MCF 10A (cell line): ENCODE data around the gene MND1. TPM values are rescaled to one million over a fixed set of nuclear protein-coding genes. Genes with fewer than 3 reads are reported as not detected.

Experiments
- BruUV-seq: library from RNA; stranded (reverse); fragments of 400-500 nt; replicated peaks from 2 replicates; lab custom pipeline; 2021; lab: Mats Ljungman, UMichigan
- CTCF ChIA-PET: fragments of 300-600 bp; sonication (Branson Sonifier 250); formaldehyde crosslinking; extraction: SDS; loops from one replicate; lab custom pipeline; 2021; ENCODE audit warnings: antibody characterized with exemption, inconsistent platforms; lab: Yijun Ruan, JAX
- POLR2A ChIA-PET: fragments of 300-600, 350-650 bp; sonication (Branson Sonifier 250); formaldehyde crosslinking; extraction: SDS; loops from one replicate; lab custom pipeline; 2020; ENCODE audit warnings: antibody characterized with exemption, inconsistent platforms; lab: Yijun Ruan, JAX
- DNase-seq: peaks from one replicate; pipeline ENCODE4 v3.0.0-alpha.2; 2018; ENCODE audit not compliant: unreplicated experiment
- H3K27ac Mint-ChIP-seq: one replicate; pipeline ENCODE4 v1.8.0; 2022; ENCODE audit warnings: mild to moderate bottlenecking, low read depth, mixed read lengths; ENCODE audit not compliant: unreplicated experiment
- H3K27me3 Mint-ChIP-seq: one replicate; pipeline ENCODE4 v1.8.0; 2022; ENCODE audit warnings: mixed read lengths; ENCODE audit not compliant: insufficient read depth, unreplicated experiment
- H3K36me3 Mint-ChIP-seq: one replicate; pipeline ENCODE4 v1.8.0; 2022; ENCODE audit warnings: mild to moderate bottlenecking, moderate library complexity, mixed read lengths; ENCODE audit not compliant: insufficient read depth, unreplicated experiment
- H3K4me1 Mint-ChIP-seq: one replicate; pipeline ENCODE4 v1.8.0; 2022; ENCODE audit warnings: mixed read lengths; ENCODE audit not compliant: insufficient read depth, unreplicated experiment
- H3K4me3 Mint-ChIP-seq: one replicate; pipeline ENCODE4 v1.8.0; 2022; ENCODE audit warnings: mild to moderate bottlenecking, moderate library complexity, mixed read lengths; ENCODE audit not compliant: unreplicated experiment
- H3K9me3 Mint-ChIP-seq: one replicate; pipeline ENCODE4 v1.8.0; 2022; ENCODE audit warnings: mixed read lengths; ENCODE audit not compliant: unreplicated experiment
- intact Hi-C: fragments of 100-400 bp; cut with micrococcal nuclease; formaldehyde crosslinking; loops from 2 replicates; pipeline ENCODE4 v1.14.1; 2022
- total RNA-seq: library from RNA; stranded (reverse); gene quantifications from 2 replicates; pipeline ENCODE4 v1.2.3, GENCODE V29; 2022
- TF ChIP-seq, protein P1 (sequence below): fragments of 200-600 bp; IDR thresholded peaks from one replicate; pipeline ENCODE4 v1.8.0; 2022; ENCODE audit warnings: antibody characterized with exemption, mild to moderate bottlenecking; ENCODE audit not compliant: unreplicated experiment

Gene MND1
- total RNA-seq, 1 experiment from 2014 or later = 9.7 TPM

- H3K27ac Mint-ChIP-seq = no peak overlapping the region
- TF ChIP-seq, protein P1, sequence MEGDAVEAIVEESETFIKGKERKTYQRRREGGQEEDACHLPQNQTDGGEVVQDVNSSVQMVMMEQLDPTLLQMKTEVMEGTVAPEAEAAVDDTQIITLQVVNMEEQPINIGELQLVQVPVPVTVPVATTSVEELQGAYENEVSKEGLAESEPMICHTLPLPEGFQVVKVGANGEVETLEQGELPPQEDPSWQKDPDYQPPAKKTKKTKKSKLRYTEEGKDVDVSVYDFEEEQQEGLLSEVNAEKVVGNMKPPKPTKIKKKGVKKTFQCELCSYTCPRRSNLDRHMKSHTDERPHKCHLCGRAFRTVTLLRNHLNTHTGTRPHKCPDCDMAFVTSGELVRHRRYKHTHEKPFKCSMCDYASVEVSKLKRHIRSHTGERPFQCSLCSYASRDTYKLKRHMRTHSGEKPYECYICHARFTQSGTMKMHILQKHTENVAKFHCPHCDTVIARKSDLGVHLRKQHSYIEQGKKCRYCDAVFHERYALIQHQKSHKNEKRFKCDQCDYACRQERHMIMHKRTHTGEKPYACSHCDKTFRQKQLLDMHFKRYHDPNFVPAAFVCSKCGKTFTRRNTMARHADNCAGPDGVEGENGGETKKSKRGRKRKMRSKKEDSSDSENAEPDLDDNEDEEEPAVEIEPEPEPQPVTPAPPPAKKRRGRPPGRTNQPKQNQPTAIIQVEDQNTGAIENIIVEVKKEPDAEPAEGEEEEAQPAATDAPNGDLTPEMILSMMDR = no peak
- BruUV-seq = no TSS peak
- H3K27me3 Mint-ChIP-seq = no peaks in the 10 kb centered on the region
- H3K4me3 Mint-ChIP-seq = no peak overlapping the region
- no peaks in the 10 kb centered on the region for H3K36me3 Mint-ChIP-seq
- no peaks in the 10 kb centered on the region for H3K4me1 Mint-ChIP-seq
- ChIA-PET CTCF (interaction anchor here (0.6 to 1.8 kb wide), 6 partner anchors 9 to 283 kb away, joined by 3 to 6 read pairs (median 4); no protein-coding TSS in a partner anchor), POLR2A (interaction anchor here (0.6 kb wide), 1 partner anchor 330 kb away, joined by 4 read pairs; no protein-coding TSS in a partner anchor)
- no peaks in the 10 kb centered on the region for H3K9me3 Mint-ChIP-seq
- intact Hi-C loops = no loop called here
- no peak for DNase-seq
Observed at GRCh38 chr4:153418558-153418957, 74.1 kb downstream of the MND1 start.

GRCh38 chr4:153419029-153419428, 74.5 kb downstream of the MND1 start:
- BruUV-seq = no TSS peak
- Mint-ChIP-seq H3K27me3 (no peaks in the 10 kb centered on the region), H3K27ac (no peak overlapping the region), H3K4me1 (no peaks in the 10 kb centered on the region), H3K36me3 (no peaks in the 10 kb centered on the region), H3K9me3 (no peaks in the 10 kb centered on the region), H3K4me3 (no peak overlapping the region)
- ChIA-PET POLR2A (interaction anchor here (0.6 kb wide), 1 partner anchor 106 kb away, joined by 3 read pairs; no protein-coding TSS in a partner anchor), CTCF (interaction anchor here (0.7 to 1.8 kb wide), 3 partner anchors 9 to 913 kb away, joined by 3 to 5 read pairs (median 4); no protein-coding TSS in a partner anchor)
- TF ChIP-seq, protein P1 = no peak
- DNase-seq = no peak
- intact Hi-C loops = no loop called here

DNA sequence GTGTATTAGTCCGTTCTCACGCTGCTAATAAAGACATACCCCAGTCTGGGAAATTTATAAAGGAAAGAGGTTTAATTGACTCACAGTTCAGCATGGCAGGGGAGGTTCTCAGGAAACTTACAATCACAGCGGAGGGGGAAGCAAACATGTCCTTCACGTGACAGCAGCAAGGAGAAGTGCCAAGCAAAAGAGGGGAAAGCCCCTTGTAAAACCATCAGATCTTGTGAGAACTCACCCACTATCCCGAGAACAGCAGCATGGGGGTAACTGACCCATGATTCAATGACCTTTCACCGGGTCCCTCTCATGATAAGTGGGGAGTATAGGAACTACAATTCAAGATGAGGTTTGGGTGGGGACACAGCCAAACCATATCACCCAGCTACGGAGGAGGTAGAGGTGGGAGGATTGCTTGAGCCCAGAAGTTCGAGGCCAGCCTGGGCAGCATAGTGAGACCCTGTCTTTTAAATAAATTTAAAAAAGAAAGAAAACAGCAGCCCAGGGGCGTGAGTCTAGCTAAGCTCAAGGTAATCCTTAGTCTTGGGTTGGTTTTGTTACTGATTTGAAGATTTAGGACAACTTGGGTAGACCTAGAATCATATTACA, 75.3 kb downstream of the MND1 start:
- no peak overlapping the region for H3K4me3 Mint-ChIP-seq
- H3K9me3 Mint-ChIP-seq = no peaks in the 10 kb centered on the region
- ChIA-PET CTCF (interaction anchor here (0.7 kb wide), 1 partner anchor 912 kb away, joined by 3 read pairs; no protein-coding TSS in a partner anchor), POLR2A (no interaction called here)
- no peaks in the 10 kb centered on the region for H3K36me3 Mint-ChIP-seq
- DNase-seq = no peak
- H3K27ac Mint-ChIP-seq = no peak overlapping the region
- no TSS peak for BruUV-seq
- no peaks in the 10 kb centered on the region for H3K27me3 Mint-ChIP-seq
- H3K4me1 Mint-ChIP-seq = no peaks in the 10 kb centered on the region
- TF ChIP-seq, protein P1 = no peak
- intact Hi-C loops = no loop called here

GRCh38 chr4:153420361-153420760, 75.9 kb downstream of the MND1 start:
- no peak overlapping the region for H3K27ac Mint-ChIP-seq
- H3K4me1 Mint-ChIP-seq = no peaks in the 10 kb centered on the region
- BruUV-seq = no TSS peak
- no peaks in the 10 kb centered on the region for H3K36me3 Mint-ChIP-seq
- ChIA-PET CTCF (interaction anchor here (0.8 kb wide), 1 partner anchor 45 kb away, joined by 4 read pairs; the partner anchor contains the start of gene TMEM131L), POLR2A (no interaction called here)
- H3K4me3 Mint-ChIP-seq = no peak overlapping the region
- H3K9me3 Mint-ChIP-seq = no peaks in the 10 kb centered on the region
- TF ChIP-seq, protein P1 = no peak
- no peaks in the 10 kb centered on the region for H3K27me3 Mint-ChIP-seq
- intact Hi-C loops = no loop called here
- no peak for DNase-seq
